ENCODE results near the gene PRX. TPM values are rescaled to one million over a fixed set of nuclear protein-coding genes. Genes with fewer than 3 reads are reported as not detected.

Gene PRX
- total RNA-seq, 1 donor from 2014 or later: 11.7 TPM

GRCh38 chr19:40383668-40384248 lies 29.4 kb downstream of the PRX start:
- no peak for DNase-seq (ENCODE audit: extremely low spot score, unreplicated experiment)
- Mint-ChIP-seq H3K36me3 (no peaks in the 10 kb centered on the region), H3K4me3 (no peak overlapping the region), H3K4me1 (ENCODE audit: unreplicated experiment) (no peaks in the 10 kb centered on the region), H3K9me3 (no peaks in the 10 kb centered on the region), H3K27me3 (no peaks in the 10 kb centered on the region), H3K27ac (no peak overlapping the region)
- no peak for TF ChIP-seq CTCF (conservative IDR thresholded peaks at IDR 0.05)

DNA sequence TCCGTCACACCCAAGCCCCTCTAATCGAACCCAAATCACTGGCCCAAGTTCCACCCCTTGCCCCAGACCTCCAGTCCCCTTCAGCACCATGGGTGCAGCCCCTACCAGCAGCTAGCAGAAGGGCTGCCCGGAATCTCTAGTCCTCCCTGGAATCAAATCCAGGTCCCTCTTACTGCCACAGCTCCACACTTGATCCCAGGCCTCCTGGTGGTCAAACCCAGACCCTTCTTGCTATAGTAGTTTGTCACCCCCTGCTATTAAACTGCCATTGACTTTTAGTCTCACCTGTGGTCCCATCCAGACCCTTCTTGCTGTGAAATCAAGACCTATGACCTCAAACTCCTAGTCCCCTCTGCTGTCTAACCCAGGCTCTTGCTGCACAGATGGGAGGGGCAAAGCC lies 31.9 kb downstream of the PRX start:
- Mint-ChIP-seq H3K4me1 (ENCODE audit: unreplicated experiment) (no peaks in the 10 kb centered on the region), H3K9me3 (no peaks in the 10 kb centered on the region)

DNA sequence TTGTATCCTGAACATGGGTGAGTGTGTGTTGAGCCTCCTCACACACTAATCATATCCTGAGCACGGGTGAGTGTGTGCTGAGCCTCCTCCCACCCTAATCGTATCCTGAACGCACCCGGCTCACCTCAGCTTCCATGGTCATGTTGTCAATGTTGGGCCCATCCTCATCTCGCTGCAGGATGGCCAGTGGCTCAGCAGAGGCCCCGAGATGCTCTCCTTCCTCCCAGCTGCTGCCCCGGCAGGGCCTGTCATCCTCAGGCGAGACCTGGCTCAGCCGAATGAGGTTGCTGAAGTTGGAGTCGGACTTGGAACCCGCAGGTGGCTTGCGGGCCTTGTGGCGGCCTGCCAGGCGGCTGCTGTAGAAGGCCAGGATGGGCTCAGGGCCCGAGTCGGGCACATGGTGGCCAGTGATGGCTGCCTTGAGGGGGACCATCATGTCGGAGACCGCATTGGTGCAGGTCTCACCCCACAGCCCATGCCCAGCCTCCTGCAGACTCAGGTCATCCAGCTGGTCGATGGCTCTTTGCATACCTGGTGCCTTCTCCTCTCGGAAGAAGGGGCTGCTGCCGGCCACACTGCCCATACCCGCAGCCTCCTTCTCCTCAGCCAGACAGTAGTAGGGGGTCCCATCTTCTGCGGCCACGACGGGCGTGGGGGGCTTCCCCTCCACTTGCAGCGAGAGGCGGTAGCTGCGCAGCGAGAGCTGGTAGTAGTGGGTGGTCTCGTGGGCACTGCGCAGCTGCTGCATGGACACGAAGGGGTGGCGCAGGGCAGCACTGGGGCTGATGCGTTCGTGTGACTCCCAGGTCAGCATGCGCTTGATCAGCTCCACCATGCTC lies 32.8 kb downstream of the PRX start:
- H3K9me3 Mint-ChIP-seq: no peaks in the 10 kb centered on the region
- no peak for DNase-seq (ENCODE audit: extremely low spot score, unreplicated experiment)
- H3K27me3 Mint-ChIP-seq: no peaks in the 10 kb centered on the region
- no peak for TF ChIP-seq CTCF (conservative IDR thresholded peaks at IDR 0.05)
- H3K4me3 Mint-ChIP-seq: no peak overlapping the region
- no peak overlapping the region for H3K27ac Mint-ChIP-seq
- no peaks in the 10 kb centered on the region for H3K4me1 Mint-ChIP-seq (ENCODE audit: unreplicated experiment)
- H3K36me3 Mint-ChIP-seq: no peaks in the 10 kb centered on the region

More for the DNA sequence above, 31.9 kb downstream of the PRX start:
- no peak for DNase-seq (ENCODE audit: extremely low spot score, unreplicated experiment)
- Mint-ChIP-seq H3K27me3 (no peaks in the 10 kb centered on the region), H3K4me3 (no peak overlapping the region), H3K27ac (no peak overlapping the region), H3K36me3 (no peaks in the 10 kb centered on the region)
- TF ChIP-seq CTCF (conservative IDR thresholded peaks at IDR 0.05): peak; percentile 38

GRCh38 chr19:40379446-40380198 lies 33.6 kb downstream of the PRX start:
- H3K27me3 Mint-ChIP-seq: no peaks in the 10 kb centered on the region
- TF ChIP-seq CTCF (conservative IDR thresholded peaks at IDR 0.05): no peak
- DNase-seq (ENCODE audit: extremely low spot score, unreplicated experiment): no peak
- no peaks in the 10 kb centered on the region for H3K4me1 Mint-ChIP-seq (ENCODE audit: unreplicated experiment)
- no peaks in the 10 kb centered on the region for H3K9me3 Mint-ChIP-seq
- no peak overlapping the region for H3K4me3 Mint-ChIP-seq
- H3K27ac Mint-ChIP-seq: no peak overlapping the region
- peaks cover under 1% of the 10 kb centered on the region for H3K36me3 Mint-ChIP-seq

DNA sequence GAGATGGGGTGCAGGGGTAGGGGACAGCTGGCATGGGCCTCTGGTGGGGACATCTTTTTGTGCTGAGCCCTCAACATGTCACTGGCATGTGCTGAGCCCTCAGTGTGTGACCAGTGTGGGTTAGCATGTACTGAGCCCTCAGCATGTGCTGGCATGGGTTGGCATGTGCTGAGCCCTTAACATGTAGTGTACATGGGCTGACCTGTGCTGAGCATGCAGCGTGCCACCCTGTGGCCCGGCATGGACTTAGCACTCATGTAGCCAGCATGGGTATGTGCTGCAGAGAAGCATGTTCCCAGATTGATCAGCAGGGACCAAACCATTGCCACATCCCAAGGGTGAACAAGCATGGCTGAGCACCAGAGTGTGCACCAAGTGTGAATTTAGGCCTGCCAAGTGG lies 34.7 kb downstream of the PRX start:
- DNase-seq (ENCODE audit: extremely low spot score, unreplicated experiment): no peak
- no peak overlapping the region for H3K4me3 Mint-ChIP-seq
- H3K36me3 Mint-ChIP-seq: peaks cover 5% of the 10 kb centered on the region
- H3K4me1 Mint-ChIP-seq (ENCODE audit: unreplicated experiment): no peaks in the 10 kb centered on the region
- H3K9me3 Mint-ChIP-seq: no peaks in the 10 kb centered on the region
- H3K27ac Mint-ChIP-seq: no peak overlapping the region
- TF ChIP-seq CTCF (conservative IDR thresholded peaks at IDR 0.05): no peak
- no peaks in the 10 kb centered on the region for H3K27me3 Mint-ChIP-seq

Data from type B pancreatic cell (in vitro differentiated cells).